HepG2 (cell line): Measurements from ENCODE around the gene MTHFD2. TPM values are rescaled to one million over a fixed set of nuclear protein-coding genes. Genes with fewer than 3 reads are reported as not detected.

Source experiments
- ATAC-seq: fragments of 200-7000 bp; cut with Tn5 transposase; 3 replicates; pipeline ENCODE4 v1.9.1; 2020; ENCODE audit warnings: mild to moderate bottlenecking, moderate library complexity
- BruUV-seq: library from RNA; stranded (reverse); fragments of 400-500 nt; replicated peaks from 2 replicates; lab custom pipeline; 2021; lab: Mats Ljungman, UMichigan
- CTCF ChIA-PET: fragments of 300-600 bp; formaldehyde crosslinking; extraction: SDS; loops from one replicate; lab custom pipeline; 2021; ENCODE audit warnings: low total read pairs, inconsistent platforms, low intra/inter-chr PET ratio; lab: Yijun Ruan, JAX
- POLR2A ChIA-PET: fragments of 350-600 bp; sonication (Branson Sonifier 250); formaldehyde crosslinking; loops from one replicate; lab custom pipeline; 2020; ENCODE audit warnings: antibody characterized with exemption, inconsistent platforms; lab: Yijun Ruan, JAX
- DNase-seq: peaks from one replicate; pipeline ENCODE4 v3.0.0-alpha.2; 2015; ENCODE audit warnings: low spot score
- FAIRE-seq: peaks from 3 replicates; lab custom pipeline; 2011; peaks lifted over from hg19 to GRCh38; lab: Jason Lieb, UNC
- H2AFZ ChIP-seq: one replicate; pipeline ENCODE4 v1.6.1; 2011; ENCODE audit warnings: low read length, inconsistent platforms
- H3K27ac ChIP-seq: fragments of 300-600 bp; 3 replicates; pipeline ENCODE4 v1.8.0; 2011; ENCODE audit warnings: mixed run types, mild to moderate bottlenecking, mixed read lengths, low read length, inconsistent platforms; ENCODE audit not compliant: insufficient read depth; ENCODE audit errors: extremely low read length
- H3K27me3 ChIP-seq, 2 experiments: fragments of 200-600 bp in 1 of 2; 2 replicates in 1 of 2; 3 replicates in 1 of 2; pipeline versions ENCODE4 v1.6.0 to v1.8.0; 2011; ENCODE audit warnings: low read length in 2 of 2, mild to moderate bottlenecking in 2 of 2, moderate library complexity in 2 of 2, inconsistent platforms in 1 of 2; ENCODE audit not compliant: insufficient read depth in 2 of 2, control insufficient read depth in 1 of 2
- H3K36me3 ChIP-seq, 2 experiments: fragments of 200-600 bp in 1 of 2; replicated peaks in 1 of 2; 2 replicates in 1 of 2; 3 replicates in 1 of 2; pipeline versions ENCODE4 v1.5.1 to v1.8.0; 2011; ENCODE audit warnings: low read length in 2 of 2, inconsistent platforms in 1 of 2; ENCODE audit not compliant: insufficient read depth in 2 of 2, control insufficient read depth in 1 of 2
- H3K4me1 ChIP-seq: 2 replicates; pipeline ENCODE4 v1.5.1; 2012; ENCODE audit warnings: low read length, inconsistent platforms; ENCODE audit not compliant: insufficient read depth
- H3K4me2 ChIP-seq: 2 replicates; pipeline ENCODE4 v1.6.0; 2011; ENCODE audit warnings: low read depth, low read length, inconsistent platforms
- H3K4me3 ChIP-seq, 3 experiments: fragments of 200-600 bp in 1 of 3; sonication (generic), shearing (Covaris generic) in 1 of 3; replicated peaks in 1 of 3; 2 replicates each; pipeline ENCODE4 v1.5.1; 2011 to 2016; ENCODE audit warnings: low read length in 3 of 3, inconsistent platforms in 2 of 3, low read depth in 2 of 3, mild to moderate bottlenecking in 2 of 3, control low read depth in 1 of 3, mixed read lengths in 1 of 3; ENCODE audit not compliant: insufficient read depth in 1 of 3
- H3K79me2 ChIP-seq: one replicate; pipeline ENCODE4 v1.6.1; 2011; ENCODE audit warnings: low read length, inconsistent platforms; ENCODE audit not compliant: insufficient read depth
- H3K9ac ChIP-seq: 2 replicates; pipeline ENCODE4 v1.6.0; 2011; ENCODE audit warnings: mild to moderate bottlenecking, low read depth, low read length, inconsistent platforms; ENCODE audit not compliant: insufficient read depth
- H3K9me3 ChIP-seq: 2 replicates; pipeline ENCODE4 v1.5.1; 2012; ENCODE audit warnings: mild to moderate bottlenecking, low read length
- H4K20me1 ChIP-seq: 2 replicates; pipeline ENCODE4 v1.6.0; 2011; ENCODE audit warnings: inconsistent platforms, mild to moderate bottlenecking, low read length, moderate library complexity; ENCODE audit not compliant: insufficient read depth
- GATAD1 ChIP-seq: IDR thresholded peaks from 2 replicates; pipeline ENCODE4 v1.6.1; 2016; ENCODE audit warnings: missing genetic modification reagents, missing compliant biosample characterization
- HNF1A ChIP-seq, 2 experiments: sonication (generic) in 1 of 2; formaldehyde crosslinking in 1 of 2; IDR thresholded peaks; 2 replicates each; pipeline versions ENCODE4 v1.4.0 to v1.6.1; 2016 to 2020; ENCODE audit warnings: borderline replicate concordance in 1 of 2, low read depth in 1 of 2, mild to moderate bottlenecking in 1 of 2, missing genetic modification reagents in 1 of 2
- MLXIP ChIP-seq: sonication (generic); formaldehyde crosslinking; IDR thresholded peaks from 2 replicates; pipeline ENCODE4 v1.9.0; 2021; ENCODE audit warnings: missing genetic modification reagents, borderline replicate concordance
- TIGD3 ChIP-seq: sonication (generic); formaldehyde crosslinking; IDR thresholded peaks from 2 replicates; pipeline ENCODE4 v1.5.1; 2020; ENCODE audit warnings: mild to moderate bottlenecking, missing genetic modification reagents, borderline replicate concordance
- ZFAT ChIP-seq: sonication (generic); formaldehyde crosslinking; conservative IDR thresholded peaks from 2 replicates; pipeline ENCODE4 v1.8.1; 2023; ENCODE audit warnings: missing genetic modification reagents, inconsistent platforms
- ZNF354B ChIP-seq: sonication (generic); formaldehyde crosslinking; IDR thresholded peaks from 2 replicates; pipeline ENCODE4 v1.8.0; 2022; ENCODE audit warnings: mild to moderate bottlenecking, missing genetic modification reagents
- ZNF816 ChIP-seq: sonication (generic); formaldehyde crosslinking; IDR thresholded peaks from 2 replicates; pipeline ENCODE4 v1.8.0; 2022; ENCODE audit warnings: missing genetic modification reagents, mild to moderate bottlenecking, borderline replicate concordance
- WGBS: methylation state at CpG from one replicate; pipeline ENCODE4 v1.1.6; 2017; ENCODE audit warnings: low lambda C conversion rate; 5-methylcytosine and 5-hydroxymethylcytosine counted together
- in situ Hi-C: cut with HindIII; loops from 2 replicates; pipeline ENCODE4 v1.10.0; 2017; ENCODE audit warnings: low pct_unique_long_range_greater_than_20kb; ENCODE audit not compliant: extremely low pct_ligation_motif_present
- intact Hi-C: fragments of 100-400 bp; cut with micrococcal nuclease; formaldehyde crosslinking; loops from one replicate; pipeline ENCODE4 v1.10.0; 2022; ENCODE audit not compliant: unreplicated experiment
- polyA plus RNA-seq, 8 experiments: library from polyadenylated mRNA; depleted of rRNA in 3 of 8; stranded (reverse) in 7 of 8; unstranded in 1 of 8; fragments of >200 nt; fragmentation: Illumina TruSeq in 4 of 8; extraction: Trizol in 4 of 8; gene quantifications; 2 replicates each; pipeline versions ENCODE4 v1.2.1 to v1.2.3, GENCODE V29; 2011 to 2016; ENCODE audit warnings: low read depth in 4 of 8, missing spikeins in 1 of 8, mixed read lengths in 1 of 8; ENCODE audit not compliant: insufficient read depth in 1 of 8
- total RNA-seq, 5 experiments: library from RNA; depleted of rRNA; stranded (reverse); fragments of >200 nt; fragmentation: Illumina TruSeq; extraction: Trizol; gene quantifications; 2 replicates each; pipeline ENCODE4 v1.2.3, GENCODE V29; 2016; ENCODE audit warnings: low read depth in 1 of 5

MTHFD2 gene
- total and polyA plus RNA-seq, 2 of the 13 experiments (the other 11 are each of a cell fraction or from before 2014, with no cell fraction given) = 188 to 269 TPM

- TF ChIP-seq HNF1A (IDR thresholded peaks at IDR 0.05; ENCODE audit: low read depth) (no peak), HNF1A (CRISPR knock-in tag; IDR thresholded peaks at IDR 0.05; ENCODE audit: borderline replicate concordance) (no peak), ZNF354B (CRISPR knock-in tag) (no peak), TIGD3 (CRISPR knock-in tag) (no peak)
Observed at GRCh38 chr2:74260495-74260894, 62.1 kb downstream of the MTHFD2 start (continued).

GRCh38 chr2:74261204-74261864, 62.9 kb downstream of the MTHFD2 start:
- Histone ChIP-seq H3K27ac (no peak overlapping the region), H2AFZ (no peak overlapping the region), H3K27me3 (peaks cover 3 to 19% of the 10 kb centered on the region in 2 experiments; a peak in 3 of 5 replicates), H3K9me3 (no peaks in the 10 kb centered on the region), H3K9ac (no peak overlapping the region), H4K20me1 (no peaks in the 10 kb centered on the region), H3K79me2 (no peaks in the 10 kb centered on the region), H3K36me3 (no peaks in the 10 kb centered on the region), H3K4me2 (no peak overlapping the region; the same call in 1 of the 2 replicates), H3K4me1 (peaks cover 9% of the 10 kb centered on the region; the same call in 1 of the 2 replicates), H3K4me3 (no peak overlapping the region)
- BruUV-seq = no TSS peak
- ATAC-seq (peak; percentile 79), FAIRE-seq (peak; percentile 70), DNase-seq (peak; percentile 67)
- ChIA-PET POLR2A (no interaction called here), CTCF (interaction anchor here (1.8 kb wide), 1 partner anchor 11 kb away, joined by 9 read pairs; no protein-coding TSS in a partner anchor)
- in situ Hi-C loops (loop anchor here (5.0 kb wide), 1 partner anchor 76 kb away; no protein-coding TSS in a partner anchor), intact Hi-C loops (loop anchor here (1.0 kb wide), 1 partner anchor 437 kb away; no protein-coding TSS in a partner anchor)
- WGBS = 16% methylated on average over 6 of the region's 6 CpGs
- no peak for TF ChIP-seq MLXIP (CRISPR knock-in tag)
- no peak for TF ChIP-seq ZFAT (CRISPR knock-in tag)
- TF ChIP-seq ZNF816 (CRISPR knock-in tag) = no peak
- 0 out of 2 replicates have a peak, but pooled peaks have one; percentile 35 for TF ChIP-seq GATAD1 (CRISPR knock-in tag)
